NCI-H1092 (cell line): Measurements from ENCODE around the gene TNIP3.
"Not testable (repeated sequence)": the region's sequence is repeated elsewhere in the genome, so short reads cannot be mapped to it uniquely, and the experiment has no call there.

ENCODE experiments used
- DNase-seq: peaks from one replicate; lab custom pipeline; 2025; lab: John Stamatoyannopoulos, UW

Gene TNIP3

DNA sequence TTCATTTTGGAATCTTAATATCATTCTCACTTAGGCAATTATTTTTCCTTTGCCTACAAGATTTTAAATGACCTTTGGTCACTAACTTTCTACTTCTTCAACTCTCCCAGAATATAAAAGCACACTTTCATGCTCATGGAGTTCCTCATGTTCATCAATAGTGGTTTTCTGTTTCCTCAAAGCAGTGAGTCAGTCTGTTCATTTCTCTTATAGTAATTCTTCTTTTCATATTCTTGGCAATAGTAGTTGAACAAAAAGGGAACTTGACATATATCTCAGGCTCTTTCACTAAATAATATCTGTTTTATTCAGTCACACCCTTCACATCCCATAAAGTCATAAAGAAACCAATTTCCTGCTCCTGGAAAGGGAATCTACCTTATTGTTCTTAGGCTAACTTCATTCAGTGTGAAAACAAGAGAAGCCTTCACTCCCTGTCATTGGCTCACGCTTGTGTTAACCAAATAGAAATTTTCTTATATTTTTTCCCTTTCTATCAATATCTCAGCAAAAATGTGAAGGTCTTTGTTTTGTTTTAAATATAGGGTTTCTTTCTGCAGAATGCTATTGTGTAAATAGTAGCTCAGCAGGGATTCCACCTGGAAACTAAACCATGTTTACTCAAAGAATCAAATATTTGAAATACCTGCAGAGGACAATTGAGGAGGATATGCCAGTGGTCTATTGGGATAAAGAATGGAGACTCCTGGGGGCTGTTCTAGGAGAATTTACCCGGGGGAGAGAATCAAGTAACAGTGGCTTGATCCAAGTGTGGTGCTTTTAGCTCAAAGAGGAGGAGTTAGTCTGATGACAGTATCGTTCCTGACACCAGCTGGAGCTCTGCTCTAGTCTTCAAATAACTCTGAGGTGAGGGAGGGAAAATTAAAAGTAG lies 13.4 kb upstream of the TNIP3 start:
- no peak for DNase-seq

DNA sequence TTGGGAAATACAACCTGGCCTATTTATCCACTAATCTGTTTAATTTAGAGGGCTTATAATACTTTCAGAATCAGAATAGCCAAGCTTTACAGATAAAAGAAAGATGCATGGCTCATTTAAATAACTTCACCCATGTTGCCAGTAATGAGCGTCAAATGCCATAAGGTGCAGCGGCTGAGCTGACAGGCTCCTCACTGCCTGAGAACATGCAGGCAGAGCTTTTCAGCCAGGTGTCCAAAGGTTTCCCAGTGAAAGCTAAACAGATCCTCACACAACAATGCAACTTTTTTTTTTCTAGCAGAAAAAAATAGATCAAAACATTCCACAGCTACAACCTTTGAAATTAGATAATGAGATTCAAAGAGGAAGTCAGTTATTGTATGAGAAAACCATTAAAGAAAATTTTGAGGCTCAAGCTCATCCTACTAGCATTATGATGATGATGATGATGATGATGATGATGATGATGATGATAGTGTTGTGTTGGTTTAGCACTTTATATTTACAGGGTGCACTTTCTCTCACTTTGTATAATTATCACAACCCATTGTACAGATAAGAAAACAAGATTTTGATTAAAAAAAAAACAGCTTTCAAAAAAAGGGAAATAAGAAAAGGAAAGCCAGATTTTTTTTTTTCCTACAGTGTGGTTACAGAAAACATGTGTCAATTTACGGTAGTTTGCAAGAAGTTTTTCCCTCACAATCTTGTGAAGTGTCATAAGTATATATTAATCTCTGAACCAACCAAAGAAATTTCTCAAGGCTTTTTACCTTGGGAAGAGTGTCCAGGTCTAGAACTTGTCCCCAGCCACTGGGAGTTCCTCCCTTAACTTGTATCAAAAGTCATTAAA lies 12.2 kb upstream of the TNIP3 start:
- no peak for DNase-seq

DNA sequence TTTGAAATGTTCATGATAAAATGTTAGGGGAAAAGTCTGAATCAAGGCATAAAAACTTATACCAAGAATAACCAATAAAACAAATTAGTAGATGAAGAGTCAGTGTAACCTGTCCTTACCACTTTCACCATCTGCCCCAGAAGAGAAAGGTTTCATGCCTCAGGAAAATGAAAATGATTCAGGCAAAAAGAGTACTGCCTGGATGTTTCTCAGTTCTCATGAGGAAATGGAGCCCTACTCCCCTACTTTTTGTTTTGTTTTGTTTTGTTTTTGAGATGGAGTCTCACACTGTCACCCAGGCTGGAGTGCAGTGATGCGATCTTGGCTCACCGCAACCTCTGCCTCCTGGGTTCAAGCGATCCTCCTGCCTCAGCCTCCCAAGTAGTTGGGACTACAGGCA lies 7.4 kb upstream of the TNIP3 start:
- not testable (repeated sequence) for DNase-seq

DNA sequence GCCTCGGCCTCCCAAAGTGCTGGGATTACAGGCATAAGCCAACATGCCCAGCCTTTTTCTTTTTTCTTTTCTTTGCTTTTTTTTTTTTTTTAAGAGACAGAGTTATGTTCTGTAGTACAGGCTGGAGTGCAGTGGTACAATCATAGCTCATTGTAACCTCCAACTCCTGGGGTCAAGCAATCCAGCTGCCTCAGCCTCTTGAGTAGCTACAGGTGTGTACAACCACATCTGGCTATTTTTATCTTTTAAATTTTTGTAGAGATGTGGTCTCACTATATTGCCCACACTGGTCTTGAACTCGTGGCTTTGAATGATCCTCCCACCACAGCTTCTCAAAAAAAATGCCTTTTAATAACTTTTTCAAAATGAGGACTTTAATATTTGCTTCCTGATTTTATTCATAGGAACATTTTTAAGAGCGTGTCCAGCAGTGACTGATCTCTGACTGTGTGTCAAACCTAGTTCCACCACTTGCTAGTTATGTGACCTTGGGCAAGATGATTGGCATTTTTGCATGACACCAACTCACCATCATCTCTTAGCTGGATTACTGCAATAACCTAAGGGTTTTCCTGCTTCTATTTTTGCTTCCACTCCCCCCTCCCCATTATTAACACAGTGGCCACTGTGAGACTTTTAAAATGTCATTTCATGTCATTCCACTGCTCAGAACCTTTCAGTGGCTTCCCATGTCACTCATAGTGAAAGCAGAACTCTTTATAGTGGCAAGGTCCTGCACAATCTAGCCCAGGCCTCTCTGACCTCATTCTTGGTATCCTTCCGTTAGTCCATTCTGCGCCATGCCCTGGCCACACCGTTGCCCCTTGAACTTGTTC lies 4.5 kb upstream of the TNIP3 start:
- no peak for DNase-seq

DNA sequence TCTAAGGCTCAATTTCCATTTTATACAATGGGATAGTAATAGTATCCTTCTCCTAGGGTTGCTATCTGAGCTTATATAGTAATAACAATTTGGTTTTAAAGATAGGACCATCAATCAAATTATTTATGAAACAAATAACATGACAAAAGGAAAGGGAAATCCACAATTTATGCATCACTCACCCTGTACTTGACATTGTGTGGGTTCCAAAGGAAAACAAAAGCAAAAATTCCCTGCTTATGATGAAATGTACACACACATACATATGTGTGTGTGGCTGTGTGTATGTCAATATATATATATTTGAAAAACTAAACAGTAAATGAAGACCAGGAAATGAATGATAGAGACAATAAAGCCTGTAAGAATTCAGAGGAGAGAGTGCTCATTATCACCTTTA lies 2.9 kb upstream of the TNIP3 start:
- no peak for DNase-seq

DNA sequence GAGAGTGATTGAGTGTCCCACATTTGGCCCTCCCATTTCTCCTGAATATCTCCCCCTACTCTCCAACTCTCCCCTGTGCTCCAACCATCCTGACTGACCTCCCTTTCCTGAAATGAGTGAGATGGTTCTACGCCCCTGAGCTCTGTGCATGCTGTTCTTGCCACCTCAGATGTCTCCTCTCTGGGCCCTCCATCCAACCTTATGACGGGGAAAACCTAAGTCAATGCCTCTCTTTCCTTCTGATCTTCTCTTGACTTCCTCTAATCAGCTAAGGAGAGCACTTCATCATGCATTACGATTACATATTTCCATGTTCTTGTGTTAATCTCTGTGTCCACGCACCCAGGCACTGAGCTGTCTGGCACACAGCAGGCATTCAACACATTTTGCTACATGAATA lies 1.1 kb upstream of the TNIP3 start:
- no peak for DNase-seq

DNA sequence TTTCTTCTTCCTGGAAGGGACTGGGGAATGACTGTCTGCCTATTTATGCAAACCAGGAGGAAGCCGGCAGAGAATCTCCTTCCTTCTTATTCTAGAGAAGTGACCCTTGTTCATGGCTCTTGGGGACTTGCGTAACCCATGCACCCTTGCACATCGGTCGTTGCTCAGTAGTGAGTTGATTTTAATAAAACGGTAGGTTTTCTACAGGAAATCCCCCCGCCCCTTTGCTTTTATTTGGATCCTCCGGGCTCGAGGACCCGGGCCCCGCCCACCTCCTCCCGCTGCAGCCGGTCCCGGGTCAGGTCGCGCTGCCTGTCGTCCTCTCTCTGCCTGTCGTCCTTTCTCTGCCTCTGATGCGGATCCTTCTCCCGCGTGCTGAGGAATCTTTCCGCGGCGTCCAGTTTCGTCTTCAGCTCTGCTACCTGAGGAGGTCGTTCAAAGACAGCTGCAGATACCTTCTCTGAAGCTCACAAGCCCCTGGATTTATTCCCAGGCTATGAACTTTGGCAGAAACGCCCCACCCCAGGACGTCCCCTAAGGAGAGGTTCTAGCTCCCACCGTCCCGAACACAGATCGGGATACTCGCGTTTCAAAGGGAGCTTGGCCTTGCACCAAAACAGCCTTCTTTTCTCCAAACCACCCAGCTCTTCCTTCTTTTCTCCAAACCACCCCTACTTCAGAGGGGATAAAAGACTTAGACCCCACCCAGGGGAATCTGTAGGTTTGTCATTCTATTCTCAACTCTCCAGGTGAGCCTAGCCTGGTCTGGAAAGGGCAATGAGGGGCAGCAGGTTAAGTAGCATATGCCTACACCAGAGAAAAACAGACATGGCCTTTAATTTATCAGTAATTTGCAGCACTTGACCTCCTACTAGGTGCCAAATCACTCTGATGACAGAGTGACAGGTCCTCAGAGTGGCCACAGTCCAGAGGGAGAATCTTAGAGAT lies 7.0 kb downstream of the TNIP3 start:
- no peak for DNase-seq

DNA sequence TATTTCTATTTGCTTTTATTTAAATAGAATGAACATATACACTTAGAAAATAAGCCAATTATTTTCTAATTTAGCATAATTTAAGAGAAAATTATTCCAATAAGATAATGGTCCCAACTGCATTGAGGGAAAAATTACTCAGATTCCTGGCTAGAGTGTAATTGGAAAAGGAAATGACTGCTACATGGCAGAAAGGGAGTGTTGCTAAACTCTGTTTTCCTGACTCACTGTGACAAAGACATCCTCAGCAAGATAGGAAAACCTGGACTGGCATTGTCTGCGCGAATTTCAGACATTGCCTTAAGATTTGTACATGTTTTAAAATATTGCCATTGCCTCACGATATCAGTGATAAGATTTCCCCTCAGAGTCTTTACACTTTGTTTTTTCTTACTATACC lies 8.2 kb downstream of the TNIP3 start:
- no peak for DNase-seq

DNA sequence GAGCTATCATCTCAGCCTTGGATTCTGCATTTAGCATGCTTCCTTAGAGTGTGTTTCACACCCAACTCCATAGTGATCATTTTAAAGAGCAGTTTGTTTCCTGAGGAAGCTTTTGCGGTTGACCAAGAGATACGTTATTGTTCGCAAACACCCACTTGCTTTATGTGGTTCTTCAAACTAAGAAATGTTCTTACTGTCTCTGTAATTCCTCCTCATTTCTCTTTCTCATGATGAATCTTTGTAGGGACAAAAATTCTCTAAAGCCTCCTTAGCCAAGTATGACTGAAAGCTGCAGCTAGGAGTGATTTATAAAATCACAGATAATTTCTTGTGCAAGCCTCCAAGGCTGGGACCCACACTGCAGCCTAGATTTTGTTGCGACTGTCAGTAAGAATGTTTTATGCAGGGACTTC lies 10.0 kb downstream of the TNIP3 start:
- no peak for DNase-seq

DNA sequence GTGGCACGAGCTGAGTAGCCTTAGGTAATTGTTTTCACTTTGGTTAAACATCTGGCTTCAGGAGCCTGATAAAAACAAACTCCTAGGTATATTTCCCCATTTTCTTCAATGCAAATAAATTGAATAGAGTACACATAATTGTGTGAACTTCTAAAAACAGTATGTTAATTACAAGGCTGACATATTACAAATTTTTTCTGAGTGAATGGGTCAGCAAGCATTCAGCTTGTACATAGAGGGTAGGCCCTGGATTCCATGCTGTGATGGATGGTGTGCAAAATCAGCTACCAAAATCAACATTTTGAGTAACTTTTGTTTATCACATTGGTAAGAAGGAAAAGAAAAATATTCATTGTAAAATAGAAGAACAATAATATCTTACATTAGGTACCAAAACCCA lies 12.2 kb downstream of the TNIP3 start:
- no peak for DNase-seq

DNA sequence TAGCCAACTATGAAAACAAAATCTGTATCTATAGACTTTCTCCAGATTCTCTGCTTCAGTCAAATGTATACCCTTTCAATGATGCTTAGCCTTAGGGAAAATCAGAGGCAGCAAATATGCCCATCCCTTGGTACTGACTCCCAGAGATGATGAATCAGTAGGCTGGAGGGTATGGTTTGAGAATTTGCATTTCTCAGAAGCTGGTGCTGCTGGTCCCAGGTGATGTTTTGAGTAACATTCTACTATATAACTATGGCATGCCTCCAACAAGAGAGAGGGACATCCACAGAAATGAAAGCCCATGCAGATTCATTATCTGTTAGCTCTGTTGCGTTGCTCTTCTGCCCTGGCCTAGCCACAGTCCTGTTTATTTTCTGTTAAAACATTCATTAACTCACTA lies 13.6 kb downstream of the TNIP3 start:
- DNase-seq = no peak

DNA sequence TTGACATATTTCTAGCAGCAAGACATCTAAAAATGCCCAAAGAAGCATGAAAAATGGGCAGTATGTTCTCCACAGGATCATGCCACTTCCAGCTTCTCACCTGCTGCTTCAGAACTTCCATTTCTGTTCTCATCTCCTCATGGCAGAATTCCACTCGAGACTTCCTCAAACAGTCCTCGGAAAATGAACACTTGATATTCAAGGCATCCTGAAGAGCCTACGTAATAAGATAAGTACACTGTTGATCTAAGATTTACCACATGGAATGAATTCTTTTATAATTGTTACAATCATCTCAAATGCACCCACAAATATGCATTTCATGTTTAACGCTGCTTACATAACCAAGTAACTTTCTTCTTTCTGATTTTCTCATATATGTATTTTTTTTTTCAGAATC lies 14.1 kb downstream of the TNIP3 start:
- DNase-seq = no peak

DNA sequence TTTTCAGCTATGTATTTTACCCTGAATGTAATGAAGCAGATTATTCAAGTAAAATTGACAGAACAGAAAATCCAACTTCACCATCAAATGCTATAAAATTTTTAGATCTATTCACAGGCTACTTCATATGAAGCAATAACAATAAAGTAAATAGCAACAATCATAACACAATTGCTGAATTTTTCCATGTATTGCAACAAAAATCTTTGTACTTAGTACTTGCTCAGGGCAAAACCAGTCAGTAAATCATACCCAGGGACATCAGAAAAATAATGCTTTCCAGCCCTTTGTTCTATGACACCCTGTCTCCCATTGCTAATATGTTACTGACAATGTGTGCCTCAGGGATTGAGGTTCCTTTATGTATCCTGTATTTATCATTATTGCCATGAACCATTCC lies 15.5 kb downstream of the TNIP3 start:
- no peak for DNase-seq

DNA sequence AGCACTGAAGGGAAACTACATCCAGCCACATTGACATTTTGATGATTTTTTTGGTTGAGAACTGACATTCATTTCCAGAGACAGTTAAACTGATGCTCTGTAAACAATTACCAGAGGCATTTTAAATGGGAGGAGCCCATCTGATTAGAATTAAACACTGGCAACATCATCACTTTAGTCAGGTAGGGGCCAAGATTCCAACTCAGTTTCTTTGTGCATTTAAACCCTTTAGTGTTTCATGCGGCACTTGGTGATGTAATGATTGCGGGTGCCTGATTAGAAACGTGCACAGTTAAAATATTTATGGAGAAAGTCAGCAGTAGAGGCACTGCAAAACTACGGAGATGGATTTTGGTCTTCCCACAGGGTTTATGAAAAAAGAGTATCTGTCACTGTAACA lies 16.1 kb downstream of the TNIP3 start:
- no peak for DNase-seq

DNA sequence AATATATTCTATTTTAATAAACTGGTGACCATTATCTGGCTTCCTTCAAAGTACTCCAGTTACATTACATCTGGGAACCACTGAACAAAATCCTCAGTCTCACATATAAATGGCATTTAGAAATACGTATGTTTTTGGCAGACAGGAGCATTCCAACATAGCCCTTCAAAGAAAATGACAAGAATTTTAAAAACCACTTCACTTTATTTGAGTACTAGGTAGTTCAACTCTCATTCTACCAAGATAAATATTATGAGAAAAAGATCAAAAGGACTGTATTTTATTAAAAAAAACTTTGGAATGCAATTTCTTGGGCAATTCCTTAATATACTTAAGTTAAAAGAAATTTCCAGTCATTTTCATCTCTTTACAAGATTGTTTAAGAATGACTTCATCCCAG lies 17.6 kb downstream of the TNIP3 start:
- DNase-seq = no peak

DNA sequence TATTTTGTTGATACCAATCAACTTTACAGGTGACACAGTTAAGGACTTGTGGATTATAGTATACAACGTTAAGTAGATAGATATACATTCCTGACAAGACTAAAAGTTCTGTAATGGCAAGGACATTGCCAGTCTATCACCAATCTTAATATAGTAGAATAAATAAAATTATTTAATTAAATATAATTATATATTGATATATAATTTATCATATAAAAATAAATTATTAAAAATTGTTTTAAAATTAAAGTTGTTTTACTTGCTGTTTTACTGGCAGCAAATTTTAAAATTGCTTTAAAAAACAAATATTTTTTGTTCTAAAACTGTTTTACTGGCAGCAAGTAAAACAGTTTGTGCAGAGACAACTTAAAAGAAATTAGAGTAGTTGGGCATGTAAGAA lies 18.7 kb downstream of the TNIP3 start:
- no peak for DNase-seq

DNA sequence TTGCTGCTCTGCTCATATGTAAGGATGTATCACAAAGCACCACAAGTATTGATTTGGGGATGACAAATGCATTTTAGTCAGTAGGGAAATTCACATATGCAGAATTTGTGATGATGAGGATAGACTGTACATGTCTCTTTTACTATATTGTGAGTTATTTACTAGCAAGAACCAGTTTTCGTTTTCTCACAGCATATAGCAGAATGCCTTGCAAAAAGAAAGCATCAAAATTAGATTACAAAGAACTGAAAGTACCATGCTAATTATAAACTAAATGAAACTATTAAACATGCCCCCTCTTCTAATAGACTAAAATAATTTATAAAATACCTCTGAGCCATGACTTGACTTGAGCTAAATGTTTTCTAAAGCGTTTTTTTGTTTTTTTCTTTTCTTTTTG lies 20.1 kb downstream of the TNIP3 start:
- no peak for DNase-seq

DNA sequence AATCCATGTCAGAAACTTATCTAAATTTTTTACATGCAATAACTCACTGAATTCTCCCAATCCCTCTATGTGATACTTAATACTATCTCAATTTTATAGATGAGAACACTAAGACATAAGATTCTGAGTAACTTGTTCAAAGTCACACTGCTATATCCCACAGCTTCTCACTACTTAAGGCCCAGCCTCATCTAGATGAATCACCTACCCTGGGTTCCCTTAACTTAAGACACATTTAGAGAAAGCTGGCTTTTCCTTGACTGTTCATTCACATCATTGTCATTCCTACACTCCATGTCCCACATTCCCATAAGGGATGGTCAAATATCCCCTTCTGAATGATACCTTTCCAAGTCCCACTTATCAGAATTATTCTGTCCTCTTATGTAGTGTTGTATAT lies 21.0 kb downstream of the TNIP3 start:
- no peak for DNase-seq

DNA sequence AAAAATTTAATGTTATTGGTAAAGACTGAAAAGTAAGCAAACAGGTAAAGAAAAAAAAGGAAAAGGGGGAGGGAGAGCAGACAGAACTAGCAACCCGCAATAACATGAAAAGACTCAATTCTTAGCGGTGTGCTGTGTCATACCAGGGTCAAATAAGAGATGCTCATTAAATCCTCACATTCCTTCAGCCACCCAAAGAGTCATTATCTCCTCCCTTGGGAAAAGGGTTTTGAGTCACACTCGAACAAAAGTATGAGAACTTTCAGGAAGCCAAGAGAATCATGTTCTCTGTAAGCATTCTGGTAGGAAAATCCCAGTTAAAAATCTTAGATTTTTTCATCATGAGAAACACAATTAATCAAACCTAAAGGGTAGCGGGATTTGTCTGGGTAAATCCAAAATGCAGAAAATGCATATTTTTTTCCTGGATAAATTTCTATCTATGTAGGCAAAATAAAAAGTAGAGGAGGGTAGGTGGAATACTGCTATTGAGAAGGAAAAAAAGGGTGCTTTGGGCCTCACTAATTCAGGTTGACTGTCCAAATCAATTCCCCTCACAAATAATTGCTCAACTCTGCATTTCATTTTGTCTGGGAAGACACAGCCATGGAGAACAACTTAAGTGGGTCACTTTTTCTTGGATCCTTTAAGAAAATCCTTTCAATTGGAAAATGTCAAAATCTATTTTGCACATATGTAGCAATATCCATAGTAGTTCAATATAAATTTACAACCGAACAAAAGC lies 23.2 kb downstream of the TNIP3 start:
- no peak for DNase-seq

DNA sequence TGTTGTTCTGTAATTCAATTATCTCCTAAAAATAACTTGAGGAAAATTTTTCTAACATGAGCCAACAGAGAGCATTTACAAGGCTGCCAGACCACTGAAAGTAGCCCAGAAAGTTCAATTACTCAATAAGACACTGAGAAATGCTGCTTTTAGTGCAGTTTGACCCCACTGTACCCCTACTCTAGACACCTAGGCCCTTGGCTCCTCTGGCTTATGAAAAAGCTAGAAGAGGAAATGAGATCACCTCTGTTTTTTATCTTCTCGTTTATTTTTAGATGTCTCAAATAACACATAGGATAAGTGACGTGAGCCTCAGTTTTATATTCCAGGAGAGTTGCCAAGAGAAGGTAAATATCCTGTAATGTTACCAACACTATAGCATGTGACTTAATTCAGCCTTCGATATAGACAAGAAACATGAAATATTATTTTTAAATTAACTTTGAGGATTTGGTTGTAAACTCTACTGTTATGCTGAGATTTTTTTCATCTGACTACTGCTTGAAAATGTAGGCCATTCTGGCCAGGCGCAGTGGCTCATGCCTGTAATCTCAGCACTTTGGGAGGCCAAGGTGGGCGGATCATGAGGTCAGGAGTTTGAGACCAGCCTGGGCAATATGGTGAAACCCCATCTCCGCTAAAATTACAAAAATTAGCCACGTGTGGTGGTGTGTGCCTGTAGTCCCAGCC lies 24.4 kb downstream of the TNIP3 start:
- DNase-seq = no peak
